K562 (cell line): ENCODE results near the gene FASTK. TPM values are rescaled to one million over a fixed set of nuclear protein-coding genes. Genes with fewer than 3 reads are reported as not detected.

ENCODE experiments used
- CHD7 ChIP-seq: fragments of 200-600 bp; sonication (generic); IDR thresholded peaks from one replicate; pipeline ENCODE4 v1.6.1; 2012; ENCODE audit warnings: mild to moderate bottlenecking, low read depth, low read length, inconsistent platforms
- CREM ChIP-seq: IDR thresholded peaks from 2 replicates; pipeline ENCODE4 v1.6.1; 2014; ENCODE audit warnings: antibody characterized with exemption, low read depth
- E2F5 ChIP-seq: sonication (generic); formaldehyde crosslinking; IDR thresholded peaks from 2 replicates; pipeline ENCODE4 v1.8.0; 2022; ENCODE audit warnings: mild to moderate bottlenecking, missing genetic modification reagents
- FOXA3 ChIP-seq, 2 experiments: fragments of 450-650 bp in 1 of 2; sonication (generic) in 1 of 2; formaldehyde crosslinking; IDR thresholded peaks in 1 of 2; conservative IDR thresholded peaks in 1 of 2; 2 replicates each; pipeline versions ENCODE4 v1.4.0 to v1.8.0; 2020 to 2022; ENCODE audit warnings: mild to moderate bottlenecking in 2 of 2, missing genetic modification reagents in 1 of 2
- GATA2 ChIP-seq: sonication (generic); formaldehyde crosslinking; IDR thresholded peaks from 2 replicates; pipeline ENCODE4 v1.4.0; 2020; ENCODE audit warnings: mild to moderate bottlenecking, missing genetic modification reagents
- KAT7 ChIP-seq: sonication (generic); formaldehyde crosslinking; IDR thresholded peaks from 2 replicates; pipeline ENCODE4 v1.8.0; 2022; ENCODE audit warnings: missing genetic modification reagents, mild to moderate bottlenecking, borderline replicate concordance
- MBD2 ChIP-seq: sonication (generic); IDR thresholded peaks from 2 replicates; pipeline ENCODE4 v1.6.1; 2016; ENCODE audit warnings: low read depth, borderline replicate concordance
- MTA3 ChIP-seq: fragments of 450-650 bp; formaldehyde crosslinking; IDR thresholded peaks from 2 replicates; pipeline ENCODE4 v1.6.1; 2017; ENCODE audit warnings: mild to moderate bottlenecking, borderline replicate concordance
- THRAP3 ChIP-seq: fragments of 450-650 bp; IDR thresholded peaks from 2 replicates; pipeline ENCODE4 v1.6.1; 2016; ENCODE audit warnings: mild to moderate bottlenecking, inconsistent platforms, borderline replicate concordance
- ZNF175 ChIP-seq: fragments of 200-800 bp; sonication (Bioruptor generic); IDR thresholded peaks from 2 replicates; pipeline ENCODE4 v1.6.1; 2016; ENCODE audit warnings: low read depth, mild to moderate bottlenecking, missing genetic modification characterization, missing compliant biosample characterization
- polyA plus RNA-seq, 8 experiments: library from polyadenylated mRNA; depleted of rRNA in 4 of 8; stranded (reverse) in 5 of 8; unstranded in 3 of 8; fragments of >200 nt; fragmentation: Nextera tagmentation in 2 of 8; fragmentation: Illumina TruSeq in 1 of 8; extraction: Ambion mirVana in 2 of 8; extraction: Trizol in 1 of 8; gene quantifications; 2 replicates each; pipeline versions ENCODE4 v1.2.1 to v1.2.3, GENCODE V29; 2011 to 2014; ENCODE audit warnings: inconsistent platforms in 1 of 8, missing spikeins in 1 of 8
- total RNA-seq, 7 experiments: library from RNA; depleted of rRNA in 6 of 7; stranded (reverse); fragments of >200 nt in 6 of 7; fragmentation: Illumina TruSeq in 2 of 7; extraction: Trizol in 2 of 7; gene quantifications; 2 replicates each; pipeline versions ENCODE4 v1.2.1 to v1.2.3, GENCODE V29; 2011 to 2021; ENCODE audit warnings: low replicate concordance in 1 of 7

Gene FASTK
- total and polyA plus RNA-seq, 9 of the 15 experiments (the other 6 are each of a cell fraction or from before 2014, with no cell fraction given), result 0.51 to 150 (median 48.2) TPM

GRCh38 chr7:151086802-151087244 lies 6.2 kb upstream of the FASTK start (continued):
- 0 out of 2 replicates have a peak, but pooled peaks have one; percentile 11 for TF ChIP-seq E2F5 (CRISPR knock-in tag)
- no peak for TF ChIP-seq MBD2
- TF ChIP-seq ZNF175, result no peak
- peak; percentile 56; the same call in 1 of the 2 replicates for TF ChIP-seq CREM
- TF ChIP-seq KAT7, result 0 out of 2 replicates have a peak, but pooled peaks have one; percentile 42
- peak in 1 of 2 experiments; percentile 63; a peak in 2 of 4 replicates for TF ChIP-seq FOXA3 (CRISPR knock-in tag; conservative IDR thresholded peaks at IDR 0.05 in 1 of 2, IDR thresholded peaks at IDR 0.05 in 1 of 2)
- peak; percentile 47; the same call in 1 of the 2 replicates for TF ChIP-seq GATA2
- no peak for TF ChIP-seq CHD7
- 0 out of 2 replicates have a peak, but pooled peaks have one; percentile 24 for TF ChIP-seq MTA3
- TF ChIP-seq THRAP3, result no peak; the same call in 1 of the 2 replicates
